ENCODE data around the gene HAO2. TPM values are rescaled to one million over a fixed set of nuclear protein-coding genes. Genes with fewer than 3 reads are reported as not detected.
"Not testable (repeated sequence)": the region's sequence is repeated elsewhere in the genome, so short reads cannot be mapped to it uniquely, and the experiment has no call there.

HAO2 gene
- total RNA-seq, 3 donors from 2014 or later = 0.66 TPM; not detected in 2

DNA sequence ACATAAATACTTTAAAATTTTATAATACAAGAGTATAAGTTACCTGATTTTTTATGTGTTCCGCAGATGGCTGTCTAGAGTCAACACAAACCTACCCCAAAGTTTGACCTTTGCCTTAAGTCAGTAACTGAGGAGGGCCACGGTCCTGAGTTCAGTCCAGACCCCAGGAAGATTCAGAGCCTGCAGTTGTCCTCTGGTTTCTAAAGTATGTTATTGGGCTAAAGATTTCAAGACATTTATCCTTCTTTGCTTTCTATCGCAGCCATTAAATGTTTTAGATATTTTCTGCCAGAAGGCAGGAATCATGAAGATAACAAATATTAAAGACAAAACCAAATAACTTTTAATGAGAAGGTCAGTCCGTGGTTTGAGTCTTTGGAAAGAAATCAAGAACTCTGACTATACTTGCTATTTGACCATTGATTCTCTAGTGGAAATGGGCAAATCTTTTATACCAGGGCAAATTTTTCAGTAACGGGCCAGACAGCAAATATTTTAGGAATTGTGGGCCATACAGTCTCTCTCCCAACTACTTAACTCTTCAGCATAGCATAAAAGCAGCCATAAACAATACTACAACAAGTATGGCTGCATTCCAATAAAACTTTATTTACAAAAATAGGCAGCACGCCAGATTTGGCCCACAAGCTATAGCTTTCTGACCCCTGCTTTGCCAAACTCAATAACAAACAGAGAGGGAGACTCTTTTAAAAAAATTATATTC lies 38.0 kb upstream of the HAO2 start:
- Histone ChIP-seq H3K36me3 (no peaks in the 10 kb centered on the region), H3K27me3 (no peaks in the 10 kb centered on the region), H3K4me1 (no peaks in the 10 kb centered on the region), H3K9me3 (no peaks in the 10 kb centered on the region), H3K4me3 (no peak overlapping the region), H3K27ac (no peak overlapping the region)
- intact Hi-C loops (cut with DNase I; ENCODE audit: low total_unique reads) = no loop called here
- no peak for DNase-seq (ENCODE audit: low spot score in 2 of 2)
- TF ChIP-seq CTCF (IDR thresholded peaks at IDR 0.05) = no peak
- no peak for TF ChIP-seq POLR2A (IDR thresholded peaks at IDR 0.05)
- no peak for TF ChIP-seq POLR2AphosphoS5 (IDR thresholded peaks at IDR 0.05)

GRCh38 chr1:119331190-119331515 lies 37.4 kb upstream of the HAO2 start:
- H3K4me3 ChIP-seq = no peak overlapping the region
- no peak for DNase-seq (ENCODE audit: low spot score in 2 of 2)
- H3K4me1 ChIP-seq = no peaks in the 10 kb centered on the region
- no peaks in the 10 kb centered on the region for H3K27me3 ChIP-seq
- intact Hi-C loops (cut with DNase I; ENCODE audit: low total_unique reads) = no loop called here
- no peak overlapping the region for H3K27ac ChIP-seq
- no peaks in the 10 kb centered on the region for H3K36me3 ChIP-seq
- H3K9me3 ChIP-seq = no peaks in the 10 kb centered on the region
- TF ChIP-seq CTCF (IDR thresholded peaks at IDR 0.05) (no peak), POLR2AphosphoS5 (IDR thresholded peaks at IDR 0.05) (no peak), POLR2A (IDR thresholded peaks at IDR 0.05) (no peak)

GRCh38 chr1:119331915-119332314 lies 36.7 kb upstream of the HAO2 start:
- H3K9me3 ChIP-seq = no peaks in the 10 kb centered on the region
- H3K4me3 ChIP-seq = no peak overlapping the region
- no peak for TF ChIP-seq POLR2AphosphoS5 (IDR thresholded peaks at IDR 0.05)
- TF ChIP-seq CTCF (IDR thresholded peaks at IDR 0.05) = no peak
- no peak for TF ChIP-seq POLR2A (IDR thresholded peaks at IDR 0.05)
- H3K27ac ChIP-seq = no peak overlapping the region
- no peaks in the 10 kb centered on the region for H3K36me3 ChIP-seq
- no peaks in the 10 kb centered on the region for H3K27me3 ChIP-seq
- DNase-seq (ENCODE audit: low spot score in 2 of 2) = no peak
- H3K4me1 ChIP-seq = no peaks in the 10 kb centered on the region
- intact Hi-C loops (cut with DNase I; ENCODE audit: low total_unique reads) = no loop called here

GRCh38 chr1:119332622-119333021 lies 36.0 kb upstream of the HAO2 start:
- H3K4me3 ChIP-seq = no peak overlapping the region
- no peak for TF ChIP-seq POLR2AphosphoS5 (IDR thresholded peaks at IDR 0.05)
- no peaks in the 10 kb centered on the region for H3K9me3 ChIP-seq
- no peak overlapping the region for H3K27ac ChIP-seq
- no peaks in the 10 kb centered on the region for H3K36me3 ChIP-seq
- DNase-seq (ENCODE audit: low spot score in 2 of 2) = no peak
- intact Hi-C loops (cut with DNase I; ENCODE audit: low total_unique reads) = no loop called here
- no peaks in the 10 kb centered on the region for H3K27me3 ChIP-seq
- no peaks in the 10 kb centered on the region for H3K4me1 ChIP-seq

GRCh38 chr1:119333163-119333896 lies 35.3 kb upstream of the HAO2 start:
- Histone ChIP-seq H3K27ac (no peak overlapping the region), H3K27me3 (no peaks in the 10 kb centered on the region), H3K4me1 (no peaks in the 10 kb centered on the region), H3K9me3 (no peaks in the 10 kb centered on the region), H3K36me3 (no peaks in the 10 kb centered on the region), H3K4me3 (no peak overlapping the region)
- no peak for DNase-seq (ENCODE audit: low spot score in 2 of 2)
- TF ChIP-seq POLR2AphosphoS5 (IDR thresholded peaks at IDR 0.05) (no peak), POLR2A (IDR thresholded peaks at IDR 0.05) (no peak), CTCF (IDR thresholded peaks at IDR 0.05) (no peak)
- intact Hi-C loops (cut with DNase I; ENCODE audit: low total_unique reads) = no loop called here

DNA sequence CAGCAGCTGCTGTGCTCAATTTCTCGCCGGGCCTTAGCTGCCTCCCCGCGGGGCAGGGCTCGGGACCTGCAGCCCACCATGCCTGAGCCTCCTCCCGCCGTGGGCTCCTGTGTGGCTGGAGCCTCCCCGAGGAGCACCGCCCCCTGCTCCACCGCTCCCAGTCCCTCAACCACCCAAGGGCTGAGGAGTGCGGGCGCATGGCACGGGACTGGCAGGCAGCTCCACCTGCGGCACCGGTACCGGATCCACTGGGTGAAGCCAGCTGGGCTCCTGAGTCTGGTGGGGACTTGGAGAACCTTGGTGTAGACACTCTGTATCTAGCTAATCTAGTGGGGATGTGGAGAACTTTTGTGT lies 34.7 kb upstream of the HAO2 start:
- H3K9me3 ChIP-seq; H3K27ac ChIP-seq; H3K4me1 ChIP-seq; H3K4me3 ChIP-seq; H3K36me3 ChIP-seq; H3K27me3 ChIP-seq; intact Hi-C loops (cut with DNase I; ENCODE audit: low total_unique reads); DNase-seq (ENCODE audit: low spot score in 2 of 2): not testable (repeated sequence)

Measured in breast epithelium (tissue), 4 donors.